NOMO-1 treated with DMSO at 0.1 percent for 48 hours (cell line): ENCODE results near the gene COL27A1.

Experiments used
- DNase-seq: peaks from one replicate; lab custom pipeline; 2025; ENCODE audit not compliant: unreplicated experiment; lab: John Stamatoyannopoulos, UW

COL27A1 gene

GRCh38 chr9:114166103-114166470 lies 10.8 kb downstream of the COL27A1 start:
- no peak for DNase-seq

GRCh38 chr9:114166614-114167572 lies 11.6 kb downstream of the COL27A1 start:
- DNase-seq = no peak

GRCh38 chr9:114167591-114168091 lies 12.3 kb downstream of the COL27A1 start:
- DNase-seq = no peak

- DNase-seq = no peak
These were observed 13.1 kb downstream of the COL27A1 start for GRCh38 chr9:114168281-114169028.

GRCh38 chr9:114169029-114169951 lies 14.0 kb downstream of the COL27A1 start:
- no peak for DNase-seq

GRCh38 chr9:114169952-114170770 lies 14.8 kb downstream of the COL27A1 start:
- no peak for DNase-seq

GRCh38 chr9:114170771-114171461 lies 15.6 kb downstream of the COL27A1 start:
- DNase-seq = no peak

GRCh38 chr9:114171500-114171899 lies 16.2 kb downstream of the COL27A1 start:
- DNase-seq = no peak

- no peak for DNase-seq
These were observed 17.9 kb downstream of the COL27A1 start for GRCh38 chr9:114172981-114173833.

GRCh38 chr9:114174557-114174875 lies 19.2 kb downstream of the COL27A1 start:
- no peak for DNase-seq

GRCh38 chr9:114174876-114175771 lies 19.8 kb downstream of the COL27A1 start:
- DNase-seq = no peak

GRCh38 chr9:114176624-114177291 lies 21.4 kb downstream of the COL27A1 start:
- no peak for DNase-seq

GRCh38 chr9:114177423-114178064 lies 22.2 kb downstream of the COL27A1 start:
- DNase-seq = no peak

- no peak for DNase-seq
These were observed 22.7 kb downstream of the COL27A1 start for GRCh38 chr9:114178076-114178475.

GRCh38 chr9:114178756-114179450 lies 23.6 kb downstream of the COL27A1 start:
- DNase-seq = no peak

- DNase-seq = no peak
These were observed 24.2 kb downstream of the COL27A1 start for GRCh38 chr9:114179516-114179915.
